H1 (cell line): ENCODE data around the gene NRXN3. TPM values are rescaled to one million over a fixed set of nuclear protein-coding genes. Genes with fewer than 3 reads are reported as not detected.

Experiments used
- ATF3 ChIP-seq: IDR thresholded peaks from 2 replicates; pipeline ENCODE4 v1.6.1; 2011; ENCODE audit warnings: low read depth, mild to moderate bottlenecking, low read length; ENCODE audit not compliant: insufficient read depth
- CHD7 ChIP-seq: fragments of 300-600 bp; sonication (generic); IDR thresholded peaks from 2 replicates; pipeline ENCODE4 v1.7.1; 2012; ENCODE audit warnings: low read length, moderate library complexity, mild to moderate bottlenecking, inconsistent platforms; ENCODE audit not compliant: insufficient replicate concordance
- CTBP2 ChIP-seq: IDR thresholded peaks from 2 replicates; pipeline ENCODE4 v1.7.0; 2011; ENCODE audit warnings: borderline replicate concordance, mild to moderate bottlenecking, moderate library complexity, mixed read lengths, low read length; ENCODE audit not compliant: insufficient read depth, insufficient read length
- E2F6 ChIP-seq: IDR thresholded peaks from 2 replicates; pipeline ENCODE4 v1.6.1; 2012; ENCODE audit warnings: inconsistent platforms
- FOSL1 ChIP-seq: IDR thresholded peaks from 2 replicates; pipeline ENCODE4 v1.6.1; 2011; ENCODE audit warnings: mild to moderate bottlenecking, low read depth, low read length, moderate library complexity; ENCODE audit not compliant: insufficient read depth
- HDAC6 ChIP-seq: IDR thresholded peaks from one replicate; pipeline ENCODE4 v1.7.1; 2012; ENCODE audit warnings: low read depth, mild to moderate bottlenecking, inconsistent platforms, low read length, moderate library complexity
- NANOG ChIP-seq: IDR thresholded peaks from 2 replicates; pipeline ENCODE4 v1.6.1; 2011; ENCODE audit warnings: low read length, low read depth, mild to moderate bottlenecking, inconsistent platforms; ENCODE audit not compliant: insufficient read depth, poor library complexity, severe bottlenecking
- POU5F1 ChIP-seq: IDR thresholded peaks from 2 replicates; pipeline ENCODE4 v1.6.1; 2011; ENCODE audit warnings: low read depth, mild to moderate bottlenecking, low read length, moderate library complexity
- polyA plus RNA-seq, 7 experiments: library from polyadenylated mRNA; depleted of rRNA in 3 of 7; stranded (reverse) in 5 of 7; unstranded in 2 of 7; fragments of >200 nt in 5 of 7; fragments of 200-250 nt in 2 of 7; gene quantifications; 1 replicate in 5 of 7; 2 replicates in 1 of 7; 4 replicates in 1 of 7; pipeline versions ENCODE4 v1.2.1 to v1.2.3, GENCODE V29; 2011 to 2013; ENCODE audit warnings: missing spikeins in 2 of 7, mixed read lengths in 2 of 7
- total RNA-seq: library from RNA; stranded (reverse); fragmentation: NEBNext Ultra II Directional; extraction: Animal tissue kit (Norgen Biotek cat#: 25700); gene quantifications from 2 replicates; pipeline ENCODE4 v1.2.1, GENCODE V29; 2021

The NRXN3 gene
- total and polyA plus RNA-seq, 2 of the 8 experiments (the other 6 are each of a cell fraction or from before 2014, with no cell fraction given) = 2.6 to 4.1 TPM

- TF ChIP-seq CHD7 = no peak
- TF ChIP-seq HDAC6 = no peak
- no peak for TF ChIP-seq FOSL1
- no peak for TF ChIP-seq NANOG
- no peak for TF ChIP-seq POU5F1
- TF ChIP-seq CTBP2 = no peak
- no peak for TF ChIP-seq E2F6
- TF ChIP-seq ATF3 = no peak
Observed at GRCh38 chr14:78666336-78667056, 496.3 kb downstream of the NRXN3 start (continued).
